Measurements from ENCODE around the gene SLC8A2. TPM values are rescaled to one million over a fixed set of nuclear protein-coding genes. Genes with fewer than 3 reads are reported as not detected.

The SLC8A2 gene
- total and polyA plus RNA-seq, 10 of the 15 experiments (the other 5 are each of a cell fraction or from before 2014, with no cell fraction given), result not detected

DNA sequence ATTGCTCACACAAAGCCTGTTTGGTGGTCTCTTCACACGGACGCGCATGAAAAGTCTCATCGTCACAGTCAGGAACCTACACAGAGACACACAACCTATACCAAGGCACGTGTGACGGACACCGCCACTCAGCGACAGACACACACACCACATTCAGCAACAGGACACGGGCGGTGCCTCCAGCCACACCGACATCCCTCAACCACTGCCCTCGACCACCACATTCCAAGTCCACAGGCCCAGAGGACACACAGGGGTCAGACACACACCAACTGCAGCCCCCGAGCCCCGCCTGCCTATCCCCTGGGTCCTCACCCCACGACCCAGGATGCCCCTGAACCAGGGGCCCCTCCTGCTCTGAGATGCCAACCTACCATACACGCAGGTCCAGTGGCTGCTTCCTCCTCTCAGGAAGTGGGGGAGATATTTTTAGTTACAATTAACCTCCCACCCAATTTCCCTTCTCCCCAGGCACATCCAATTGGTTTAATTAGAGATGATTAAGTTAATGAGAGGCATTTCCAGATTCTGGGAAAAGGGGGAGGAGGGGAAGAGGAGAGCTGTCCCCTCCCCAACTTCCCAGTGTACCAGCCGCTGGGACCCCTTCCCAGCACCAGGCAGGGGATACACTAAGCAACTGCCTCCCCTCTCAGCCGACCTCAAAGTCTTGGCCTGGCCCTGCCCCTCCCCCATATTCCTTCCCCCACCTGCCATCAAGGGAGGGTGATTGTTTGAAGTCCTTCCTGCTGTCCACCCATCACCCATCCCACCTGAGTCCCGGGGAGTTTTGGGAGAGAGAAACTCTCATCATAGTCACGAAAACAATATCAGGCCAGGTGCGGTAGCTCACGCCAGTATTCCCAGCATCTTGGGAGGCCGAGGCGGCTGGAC, 72.7 kb downstream of the SLC8A2 start:
- in situ Hi-C loops (cut with MboI), result no loop called here
- no peaks in the 10 kb centered on the region for H3K79me2 ChIP-seq (ENCODE audit: control insufficient read depth, insufficient read depth, low read length)
- ChIA-PET POLR2A (no interaction called here), CTCF (interaction anchor here (1.6 kb wide), 1 partner anchor 8 kb away, joined by 7 read pairs; no protein-coding TSS in a partner anchor), SMC1A (ENCODE audit: uncharacterized antibody, unreplicated experiment) (no interaction called here), RAD21 (ENCODE audit: unreplicated experiment) (no interaction called here)
- H3K36me3 ChIP-seq (ENCODE audit: control insufficient read depth in 2 of 2, insufficient read depth in 2 of 2, low read length in 1 of 2), result no peaks in the 10 kb centered on the region
- H2AFZ ChIP-seq (ENCODE audit: control insufficient read depth, low read depth, low read length), result no peak overlapping the region
- intact Hi-C loops (cut with micrococcal nuclease; ENCODE audit: unreplicated experiment), result no loop called here
- H3K27me3 ChIP-seq (replicated peaks in 1 of 2; ENCODE audit: control insufficient read depth in 2 of 2, insufficient read depth in 2 of 2, low read length in 1 of 2), result no peaks in the 10 kb centered on the region
- no peak overlapping the region for H3K27ac ChIP-seq (ENCODE audit: control insufficient read depth, insufficient read depth)
- FAIRE-seq, result no peak
- H3K4me1 ChIP-seq (ENCODE audit: control insufficient read depth, insufficient read depth, low read length), result no peaks in the 10 kb centered on the region
- H3K9ac ChIP-seq (ENCODE audit: control insufficient read depth, insufficient read depth, low read length), result no peak overlapping the region
- H3K4me3 ChIP-seq, result no peak overlapping the region
- TF ChIP-seq MAX (IDR thresholded peaks at IDR 0.05; ENCODE audit: low read depth, low read length) (no peak), TCF7 (IDR thresholded peaks at IDR 0.05; ENCODE audit: borderline replicate concordance) (no peak), PKNOX1 (IDR thresholded peaks at IDR 0.05) (no peak)
- BruUV-seq (replicated peaks), result no TSS peak
- WGBS (ENCODE audit: insufficient coverage, insufficient replicate concordance, low lambda C conversion rate, missing lambda C conversion rate), result 53% methylated on average over 24 of the region's 24 CpGs
- H4K20me1 ChIP-seq (ENCODE audit: control insufficient read depth, insufficient read depth), result no peaks in the 10 kb centered on the region
- no peaks in the 10 kb centered on the region for H3K9me3 ChIP-seq (replicated peaks; ENCODE audit: control insufficient read depth, insufficient read depth, low read length)
- no peak overlapping the region for H3K4me2 ChIP-seq (ENCODE audit: control insufficient read depth, insufficient read depth)
- no peak for ATAC-seq
- DNase-seq (ENCODE audit: low read depth, low spot score), result no peak
